Right lobe of liver (tissue), 6 donors: ENCODE measurements around the gene ACVR2B. TPM values are rescaled to one million over a fixed set of nuclear protein-coding genes. Genes with fewer than 3 reads are reported as not detected.

Experiments used
- ATAC-seq, 4 donors: fragments of 200-7000 bp; cut with Tn5 transposase; one replicate each; pipeline ENCODE4 v1.9.1; 2020; ENCODE audit warnings: mild to moderate bottlenecking in 4 of 4, moderate library complexity in 4 of 4
- DNase-seq, 3 donors: peaks; one replicate each; pipeline ENCODE4 v3.0.0-alpha.2; 2020
- H3K27ac ChIP-seq, 3 donors: fragments of 200-600 bp; one replicate each; pipeline ENCODE4 v1.8.0; 2022
- H3K27me3 ChIP-seq, 2 donors: fragments of 200-600 bp; one replicate each; pipeline ENCODE4 v1.8.0; 2022
- H3K36me3 ChIP-seq, 4 donors: fragments of 200-600 bp; sonication (generic) in 1 of 4; one replicate each; pipeline versions ENCODE4 v1.5.1 to v1.8.0; 2017 to 2022; ENCODE audit warnings: control low read depth in 1 of 4
- H3K4me1 ChIP-seq, 4 donors: fragments of 200-600 bp; sonication (generic) in 1 of 4; one replicate each; pipeline versions ENCODE4 v1.5.1 to v1.8.0; 2017 to 2022; ENCODE audit warnings: control low read depth in 1 of 4
- H3K4me3 ChIP-seq, 3 donors: fragments of 200-600 bp; one replicate each; pipeline ENCODE4 v1.8.0; 2022
- H3K9me3 ChIP-seq, 4 donors: fragments of 200-600 bp; sonication (generic) in 1 of 4; one replicate each; pipeline versions ENCODE4 v1.5.1 to v1.8.0; 2017 to 2022; ENCODE audit warnings: control low read depth in 1 of 4
- POLR2A ChIP-seq: fragments of 450-650 bp; IDR thresholded peaks from one replicate; pipeline ENCODE4 v1.6.1; 2017; ENCODE audit warnings: antibody characterized with exemption, mild to moderate bottlenecking
- WGBS: methylation state at CpG from one replicate; pipeline ENCODE4 v1.1.6; 2018; ENCODE audit warnings: low coverage, low lambda C conversion rate; ENCODE audit not compliant: insufficient coverage; ENCODE audit errors: missing lambda C conversion rate; 5-methylcytosine and 5-hydroxymethylcytosine counted together
- intact Hi-C, 2 donors: fragments of 100-400 bp; cut with DNase I; formaldehyde crosslinking; loops; one replicate each; pipeline versions ENCODE4 v1.11.2 to v1.14.1; 2022
- total RNA-seq, 6 experiments: library from RNA; depleted of rRNA in 2 of 6; stranded (reverse); fragments of >200 nt in 2 of 6; fragmentation: NEBNext Ultra II Directional in 3 of 6; extraction: Animal tissue kit (Norgen Biotek cat#: 25700) in 3 of 6; gene quantifications; one replicate each; pipeline versions ENCODE4 v1.1.0 to v1.2.4, GENCODE V29; 2016 to 2023
- TF ChIP-seq, protein P1 (sequence below), 4 donors: fragments of 200-600 bp in 3 of 4; fragments of 450-650 bp in 1 of 4; IDR thresholded peaks; one replicate each; pipeline versions ENCODE4 v1.5.1 to v1.8.0; 2016 to 2022; ENCODE audit warnings: antibody characterized with exemption in 4 of 4, mild to moderate bottlenecking in 2 of 4
- donor health status: DM: no; HTN: yes; CAD: no.
- donor health status: DM: no; HTN: no; CAD: no.
- donor health status: DM: no; HTN: no; CAD: no.
- donor health status: DM: no; HTN: yes; CAD: no.
- donor health status: DM: no; HTN: yes; CAD: no.

The ACVR2B gene
- total RNA-seq, 6 experiments from 2014 or later: 2.0 to 5.9 (median 4.4) TPM

DNA sequence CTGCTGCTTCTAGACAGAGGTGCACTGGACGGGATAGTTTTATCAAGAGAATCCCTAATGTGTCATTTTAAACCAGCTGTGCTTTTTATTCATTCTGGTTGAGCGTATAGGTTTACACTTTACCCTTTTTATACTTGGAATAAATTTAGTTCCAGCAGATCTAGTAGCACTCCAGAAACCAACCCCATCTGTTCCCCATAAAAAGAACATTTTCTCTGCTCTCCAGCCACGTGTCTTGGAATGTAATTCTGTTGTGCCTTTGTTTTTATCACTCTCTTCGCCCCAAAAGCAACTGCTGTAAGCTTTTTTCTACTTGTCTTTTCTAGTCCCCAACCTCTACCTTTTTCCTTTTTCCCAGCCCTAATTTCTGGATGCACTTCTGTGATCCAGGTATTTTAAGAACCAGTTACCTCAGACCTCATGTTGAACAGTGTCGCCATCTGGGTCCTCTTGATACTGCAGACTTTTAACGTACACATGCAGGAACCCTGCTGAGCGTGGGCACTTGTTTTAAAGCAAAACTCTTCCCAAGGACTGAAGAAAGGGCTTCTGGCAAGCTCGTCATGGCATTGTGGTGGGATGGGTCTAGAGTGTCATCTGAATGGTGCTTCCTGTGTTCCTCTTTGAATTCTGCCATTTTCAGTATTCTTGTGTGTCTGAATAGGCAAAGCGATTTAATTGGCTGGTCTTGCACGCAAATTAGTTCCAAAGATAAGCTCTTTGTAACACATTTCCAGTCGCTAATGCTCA is 36.8 kb downstream of the ACVR2B start:
- no peak for TF ChIP-seq POLR2A
- TF ChIP-seq, protein P1, sequence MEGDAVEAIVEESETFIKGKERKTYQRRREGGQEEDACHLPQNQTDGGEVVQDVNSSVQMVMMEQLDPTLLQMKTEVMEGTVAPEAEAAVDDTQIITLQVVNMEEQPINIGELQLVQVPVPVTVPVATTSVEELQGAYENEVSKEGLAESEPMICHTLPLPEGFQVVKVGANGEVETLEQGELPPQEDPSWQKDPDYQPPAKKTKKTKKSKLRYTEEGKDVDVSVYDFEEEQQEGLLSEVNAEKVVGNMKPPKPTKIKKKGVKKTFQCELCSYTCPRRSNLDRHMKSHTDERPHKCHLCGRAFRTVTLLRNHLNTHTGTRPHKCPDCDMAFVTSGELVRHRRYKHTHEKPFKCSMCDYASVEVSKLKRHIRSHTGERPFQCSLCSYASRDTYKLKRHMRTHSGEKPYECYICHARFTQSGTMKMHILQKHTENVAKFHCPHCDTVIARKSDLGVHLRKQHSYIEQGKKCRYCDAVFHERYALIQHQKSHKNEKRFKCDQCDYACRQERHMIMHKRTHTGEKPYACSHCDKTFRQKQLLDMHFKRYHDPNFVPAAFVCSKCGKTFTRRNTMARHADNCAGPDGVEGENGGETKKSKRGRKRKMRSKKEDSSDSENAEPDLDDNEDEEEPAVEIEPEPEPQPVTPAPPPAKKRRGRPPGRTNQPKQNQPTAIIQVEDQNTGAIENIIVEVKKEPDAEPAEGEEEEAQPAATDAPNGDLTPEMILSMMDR (IDR thresholded peaks at IDR 0.05): no peak
- ATAC-seq (no peak), DNase-seq (no peak)
- H3K27me3 ChIP-seq: no peaks in the 10 kb centered on the region
- H3K9me3 ChIP-seq: no peaks in the 10 kb centered on the region
- no peaks in the 10 kb centered on the region for H3K4me1 ChIP-seq
- H3K4me3 ChIP-seq: no peak overlapping the region
- 87% methylated on average over 11 of the region's 11 CpGs for WGBS
- H3K27ac ChIP-seq: no peak overlapping the region
- no peaks in the 10 kb centered on the region for H3K36me3 ChIP-seq
- intact Hi-C loops: no loop called here

DNA sequence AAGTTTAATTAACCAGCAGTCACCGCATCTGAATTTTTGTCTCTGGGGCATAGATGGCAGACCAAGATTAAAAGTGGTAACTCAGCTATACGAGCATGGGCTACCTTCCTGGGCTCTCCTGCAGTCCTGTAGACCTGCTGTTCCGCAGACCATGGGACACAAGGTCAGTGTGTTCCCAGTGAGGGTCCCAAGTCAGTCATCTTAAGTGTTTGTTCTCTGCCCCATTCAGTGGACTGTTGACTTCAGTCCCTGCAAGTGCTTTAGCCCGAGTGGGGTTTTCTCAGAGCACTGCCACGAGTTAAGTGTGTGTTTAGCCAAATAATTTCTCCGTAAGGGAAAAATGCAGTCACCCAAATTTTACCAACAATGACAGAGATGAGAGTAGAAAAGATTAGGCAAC is 37.5 kb downstream of the ACVR2B start:
- TF ChIP-seq POLR2A: no peak
- TF ChIP-seq, protein P1 (IDR thresholded peaks at IDR 0.05): no peak
- Histone ChIP-seq H3K27me3 (no peaks in the 10 kb centered on the region), H3K27ac (no peak overlapping the region), H3K9me3 (no peaks in the 10 kb centered on the region), H3K4me3 (no peak overlapping the region), H3K4me1 (no peaks in the 10 kb centered on the region), H3K36me3 (no peaks in the 10 kb centered on the region)
- ATAC-seq (no peak), DNase-seq (no peak)
- 84% methylated on average over 6 of the region's 6 CpGs for WGBS
- intact Hi-C loops: no loop called here

DNA sequence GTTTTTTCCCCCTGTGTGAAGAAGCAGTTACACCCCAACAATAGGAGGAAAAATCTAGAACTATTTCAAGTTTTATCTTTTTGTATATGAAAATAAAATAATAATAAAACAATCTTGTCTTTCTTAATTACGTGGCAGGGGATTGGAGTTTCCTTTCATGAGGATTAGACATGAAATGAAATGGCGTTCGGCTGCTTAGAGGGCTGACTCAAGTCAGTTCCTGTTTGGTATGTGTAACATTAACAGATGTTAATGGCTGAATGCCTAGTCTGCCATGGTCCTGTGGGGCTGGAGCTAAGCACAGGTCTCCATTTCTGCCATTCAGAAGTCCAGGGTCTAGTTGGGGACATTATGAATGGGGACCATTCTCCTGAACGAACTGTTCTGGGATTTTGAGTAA is 39.3 kb downstream of the ACVR2B start:
- Histone ChIP-seq H3K36me3 (no peaks in the 10 kb centered on the region), H3K9me3 (no peaks in the 10 kb centered on the region), H3K27ac (no peak overlapping the region), H3K4me1 (peaks cover 0 to 4% (median 0%) of the 10 kb centered on the region in 4 donors), H3K27me3 (no peaks in the 10 kb centered on the region), H3K4me3 (no peak overlapping the region)
- no peak for DNase-seq
- 81% methylated on average over 4 of the region's 4 CpGs for WGBS
- ATAC-seq: no peak
- TF ChIP-seq, protein P1 (IDR thresholded peaks at IDR 0.05): no peak
- no peak for TF ChIP-seq POLR2A
- intact Hi-C loops: no loop called here

DNA sequence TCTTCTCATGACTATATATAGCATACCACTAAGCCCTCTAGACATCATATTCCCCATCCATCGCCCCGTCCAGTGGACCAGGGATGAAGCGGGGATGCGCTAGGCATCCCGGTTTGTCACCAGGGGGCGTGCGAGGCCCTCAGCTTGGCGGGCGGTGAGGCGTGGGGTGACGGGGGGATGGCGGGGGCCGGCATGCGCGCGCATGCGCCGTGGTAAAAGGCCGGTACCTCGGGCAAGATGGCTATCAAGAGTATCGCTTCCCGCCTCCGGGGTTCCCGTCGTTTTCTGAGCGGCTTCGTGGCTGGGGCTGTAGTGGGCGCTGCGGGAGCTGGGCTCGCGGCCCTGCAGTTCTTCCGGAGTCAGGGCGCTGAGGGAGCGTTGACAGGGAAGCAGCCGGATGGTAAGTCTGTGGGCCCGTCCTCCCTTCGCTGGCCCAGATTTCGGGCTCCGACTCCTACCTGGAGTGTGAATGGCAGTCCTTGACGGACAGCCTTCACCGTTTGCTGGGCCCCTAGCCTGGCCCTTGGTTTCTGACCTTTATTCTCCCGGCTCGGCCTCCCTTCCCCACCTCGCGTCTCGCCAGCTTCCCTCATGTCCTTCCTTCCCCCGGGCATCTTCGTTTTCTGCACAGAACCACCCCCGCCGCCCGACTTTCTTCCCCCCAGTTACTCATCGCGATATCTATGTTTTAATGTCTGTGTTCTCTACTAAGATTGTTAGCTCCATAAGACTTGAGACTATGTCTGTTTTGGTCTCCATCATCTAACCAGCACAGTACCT is 42.6 kb downstream of the ACVR2B start, which contains the start of gene EXOG:
Gene EXOG (plus strand): TSS at position 210 of the 780 bp plus-strand sequence. CDS start 28 bp downstream, at position 238.
- no peaks in the 10 kb centered on the region for H3K36me3 ChIP-seq
- peaks cover 0 to 4% (median 0%) of the 10 kb centered on the region in 4 donors for H3K4me1 ChIP-seq
- ATAC-seq (peak; percentile 99 to 100 (median 99)), DNase-seq (peak; percentile 95 to 96 (median 96))
- intact Hi-C loops: no loop called here
- H3K4me3 ChIP-seq: peak within 1 kb of the TSS; percentile 57 to 87 (median 83)
- TF ChIP-seq, protein P1 (IDR thresholded peaks at IDR 0.05): peak; percentile 68 to 90 (median 88)
- no peak for TF ChIP-seq POLR2A
- H3K27ac ChIP-seq: peak within 1 kb of the TSS in 2 of 3 donors; percentile 6 to 35
- H3K27me3 ChIP-seq: no peaks in the 10 kb centered on the region
- 0% methylated on average over 24 of the region's 53 CpGs for WGBS
- no peaks in the 10 kb centered on the region for H3K9me3 ChIP-seq
